H1 (cell line): ENCODE results near the gene RAET1E.

Source experiments
- BRCA1 ChIP-seq: IDR thresholded peaks from 2 replicates; pipeline ENCODE4 v1.6.1; 2012; ENCODE audit warnings: low read depth, low read length, improper control_type of control experiment
- CHD2 ChIP-seq: IDR thresholded peaks from 2 replicates; pipeline ENCODE4 v1.6.1; 2012; ENCODE audit warnings: low read length, improper control_type of control experiment
- EGR1 ChIP-seq: IDR thresholded peaks from 2 replicates; pipeline ENCODE4 v1.6.1; 2011; ENCODE audit warnings: low read depth, low read length, borderline replicate concordance
- EZH2 ChIP-seq: fragments of 200-600 bp; sonication (generic); IDR thresholded peaks from 2 replicates; pipeline ENCODE4 v1.7.1; 2012; ENCODE audit warnings: low read depth, mild to moderate bottlenecking, moderate library complexity, low read length, inconsistent platforms; ENCODE audit not compliant: severe bottlenecking
- POLR2A ChIP-seq, 2 experiments: IDR thresholded peaks; 1 replicate in 1 of 2; 2 replicates in 1 of 2; pipeline ENCODE4 v1.6.1; 2011; ENCODE audit warnings: low read depth in 2 of 2, low read length in 2 of 2, mild to moderate bottlenecking in 2 of 2; ENCODE audit errors: control extremely low read depth in 1 of 2
- RFX5 ChIP-seq: IDR thresholded peaks from 2 replicates; pipeline ENCODE4 v1.6.1; 2011; ENCODE audit warnings: low read depth, low read length, improper control_type of control experiment, borderline replicate concordance
- SP2 ChIP-seq: IDR thresholded peaks from 2 replicates; pipeline ENCODE4 v1.6.1; 2012; ENCODE audit warnings: mild to moderate bottlenecking, low read length, inconsistent platforms
- SRF ChIP-seq: IDR thresholded peaks from 2 replicates; pipeline ENCODE4 v1.6.1; 2011; ENCODE audit warnings: mild to moderate bottlenecking, low read depth, low read length, moderate library complexity
- TBP ChIP-seq: IDR thresholded peaks from 2 replicates; pipeline ENCODE4 v1.6.1; 2011; ENCODE audit warnings: low read depth, low read length, improper control_type of control experiment
- TF ChIP-seq, protein P1 (sequence below), 3 experiments: IDR thresholded peaks; 1 replicate in 2 of 3; 2 replicates in 1 of 3; pipeline versions ENCODE4 v1.5.1 to v1.6.1; 2011; ENCODE audit warnings: low read length in 3 of 3, mild to moderate bottlenecking in 3 of 3, inconsistent platforms in 2 of 3, low read depth in 1 of 3, moderate library complexity in 1 of 3; ENCODE audit not compliant: insufficient read depth in 1 of 3; ENCODE audit errors: control extremely low read depth in 1 of 3

DNA sequence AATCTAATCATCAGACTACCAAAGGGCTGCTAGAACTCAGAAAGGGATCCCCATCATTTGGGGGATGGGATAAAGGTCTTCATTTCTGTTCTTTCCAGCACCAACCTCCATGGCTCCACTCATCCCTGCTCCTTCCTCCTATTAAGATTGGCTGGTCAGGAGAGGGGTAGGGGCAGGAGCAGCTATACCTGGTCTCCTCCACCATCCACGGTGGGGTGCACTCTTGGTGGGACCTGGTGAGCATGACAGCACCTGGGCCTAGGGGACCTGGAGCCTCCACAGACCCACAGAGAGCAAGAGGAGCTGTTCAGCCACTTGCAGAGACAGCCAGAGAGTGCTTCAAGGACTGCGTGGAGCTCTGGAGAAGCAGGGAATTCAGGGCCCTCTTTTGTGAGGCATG, 37.8 kb upstream of the RAET1E start:
- TF ChIP-seq SRF (no peak), EZH2 (no peak), TBP (no peak), BRCA1 (no peak), SP2 (no peak), CHD2 (no peak), EGR1 (no peak), RFX5 (no peak), POLR2A (IDR thresholded peaks at IDR 0.05; ENCODE audit: control extremely low read depth in 1 of 2, low read depth in 2 of 2, low read length in 2 of 2) (no peak)
- TF ChIP-seq, protein P1, sequence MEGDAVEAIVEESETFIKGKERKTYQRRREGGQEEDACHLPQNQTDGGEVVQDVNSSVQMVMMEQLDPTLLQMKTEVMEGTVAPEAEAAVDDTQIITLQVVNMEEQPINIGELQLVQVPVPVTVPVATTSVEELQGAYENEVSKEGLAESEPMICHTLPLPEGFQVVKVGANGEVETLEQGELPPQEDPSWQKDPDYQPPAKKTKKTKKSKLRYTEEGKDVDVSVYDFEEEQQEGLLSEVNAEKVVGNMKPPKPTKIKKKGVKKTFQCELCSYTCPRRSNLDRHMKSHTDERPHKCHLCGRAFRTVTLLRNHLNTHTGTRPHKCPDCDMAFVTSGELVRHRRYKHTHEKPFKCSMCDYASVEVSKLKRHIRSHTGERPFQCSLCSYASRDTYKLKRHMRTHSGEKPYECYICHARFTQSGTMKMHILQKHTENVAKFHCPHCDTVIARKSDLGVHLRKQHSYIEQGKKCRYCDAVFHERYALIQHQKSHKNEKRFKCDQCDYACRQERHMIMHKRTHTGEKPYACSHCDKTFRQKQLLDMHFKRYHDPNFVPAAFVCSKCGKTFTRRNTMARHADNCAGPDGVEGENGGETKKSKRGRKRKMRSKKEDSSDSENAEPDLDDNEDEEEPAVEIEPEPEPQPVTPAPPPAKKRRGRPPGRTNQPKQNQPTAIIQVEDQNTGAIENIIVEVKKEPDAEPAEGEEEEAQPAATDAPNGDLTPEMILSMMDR (IDR thresholded peaks at IDR 0.05; ENCODE audit: control extremely low read depth in 1 of 3, insufficient read depth in 1 of 3, low read depth in 1 of 3, low read length in 3 of 3): no peak
